ENCODE data around the gene OPRM1. TPM values are rescaled to one million over a fixed set of nuclear protein-coding genes. Genes with fewer than 3 reads are reported as not detected.

OPRM1 gene
- total RNA-seq, 1 experiment from 2014 or later: not detected

DNA sequence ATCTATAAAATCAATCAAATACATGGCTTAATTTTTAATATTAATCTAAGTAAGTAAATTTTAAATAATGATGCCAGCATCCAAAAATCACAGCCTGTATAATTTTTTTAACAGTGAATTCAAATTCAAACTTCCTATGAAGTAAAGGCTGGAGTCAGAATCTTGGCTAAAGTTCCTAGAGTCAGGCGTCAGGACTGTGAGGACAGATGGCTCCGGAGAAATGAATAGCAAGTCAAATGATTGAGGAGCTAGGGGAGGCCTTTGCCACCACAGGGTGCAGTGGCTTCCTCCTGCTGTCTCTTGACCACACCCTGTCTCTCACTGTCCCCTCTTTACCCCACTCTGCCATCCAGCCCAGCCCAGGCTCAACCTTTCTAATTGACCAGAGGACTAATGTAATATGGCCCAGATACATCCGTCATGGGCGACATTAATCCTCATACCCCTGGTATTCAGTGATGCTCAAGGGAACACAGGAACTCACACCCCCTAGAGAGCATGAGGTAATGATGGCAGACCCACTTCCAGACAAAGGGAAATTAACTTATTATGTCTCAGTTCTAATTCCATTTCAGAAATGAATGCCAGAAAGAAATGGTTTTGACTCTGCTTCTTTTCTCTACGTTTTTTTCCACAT lies 53.4 kb downstream of the OPRM1 start:
- no peaks in the 10 kb centered on the region for H3K27me3 ChIP-seq (ENCODE audit: insufficient read depth, low read length)
- H3K79me2 ChIP-seq (ENCODE audit: insufficient read depth, low read length): no peaks in the 10 kb centered on the region
- no peak overlapping the region for H3K14ac ChIP-seq (ENCODE audit: insufficient read depth, low read length)
- H3T11ph ChIP-seq (ENCODE audit: low read length): no peak overlapping the region
- TF ChIP-seq, protein P1, sequence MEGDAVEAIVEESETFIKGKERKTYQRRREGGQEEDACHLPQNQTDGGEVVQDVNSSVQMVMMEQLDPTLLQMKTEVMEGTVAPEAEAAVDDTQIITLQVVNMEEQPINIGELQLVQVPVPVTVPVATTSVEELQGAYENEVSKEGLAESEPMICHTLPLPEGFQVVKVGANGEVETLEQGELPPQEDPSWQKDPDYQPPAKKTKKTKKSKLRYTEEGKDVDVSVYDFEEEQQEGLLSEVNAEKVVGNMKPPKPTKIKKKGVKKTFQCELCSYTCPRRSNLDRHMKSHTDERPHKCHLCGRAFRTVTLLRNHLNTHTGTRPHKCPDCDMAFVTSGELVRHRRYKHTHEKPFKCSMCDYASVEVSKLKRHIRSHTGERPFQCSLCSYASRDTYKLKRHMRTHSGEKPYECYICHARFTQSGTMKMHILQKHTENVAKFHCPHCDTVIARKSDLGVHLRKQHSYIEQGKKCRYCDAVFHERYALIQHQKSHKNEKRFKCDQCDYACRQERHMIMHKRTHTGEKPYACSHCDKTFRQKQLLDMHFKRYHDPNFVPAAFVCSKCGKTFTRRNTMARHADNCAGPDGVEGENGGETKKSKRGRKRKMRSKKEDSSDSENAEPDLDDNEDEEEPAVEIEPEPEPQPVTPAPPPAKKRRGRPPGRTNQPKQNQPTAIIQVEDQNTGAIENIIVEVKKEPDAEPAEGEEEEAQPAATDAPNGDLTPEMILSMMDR (conservative IDR thresholded peaks at IDR 0.05): no peak
- WGBS (ENCODE audit: extremely low coverage, insufficient read length, low lambda C conversion rate): no CpG with 5 or more reads among the region's 5 CpGs
- H2AFZ ChIP-seq (ENCODE audit: low read length): no peak overlapping the region
- no peak overlapping the region for H3K9ac ChIP-seq (ENCODE audit: extremely low read depth, insufficient read length, low read length)
- H3K27ac ChIP-seq (ENCODE audit: insufficient read length, low read depth, low read length): no peak overlapping the region
- H3K4ac ChIP-seq (ENCODE audit: low read depth, low read length): no peak overlapping the region
- H3K4me1 ChIP-seq (ENCODE audit: insufficient read depth, low read length): no peaks in the 10 kb centered on the region
- H3K23me2 ChIP-seq (ENCODE audit: insufficient read length, low read depth, low read length, poor library complexity, severe bottlenecking): no peaks in the 10 kb centered on the region
- H2BK12ac ChIP-seq (ENCODE audit: insufficient read length, low read depth, low read length): no peak overlapping the region
- Mint-ChIP-seq H3K27me3 (ENCODE audit: low read depth) (no peaks in the 10 kb centered on the region), H3K4me1 (no peaks in the 10 kb centered on the region), H3K36me3 (ENCODE audit: insufficient read depth in 1 of 3, low read depth in 3 of 3) (no peaks in the 10 kb centered on the region), H3K4me3 (no peak overlapping the region), H3K27ac (no peak overlapping the region), H3K9me3 (no peaks in the 10 kb centered on the region)
- no peaks in the 10 kb centered on the region for H3K79me1 ChIP-seq (ENCODE audit: insufficient read depth, low read depth, low read length, poor library complexity, severe bottlenecking)
- no peak overlapping the region for H2BK120ac ChIP-seq (ENCODE audit: low read depth, low read length, poor library complexity, severe bottlenecking)
- H4K8ac ChIP-seq (replicated peaks; ENCODE audit: insufficient read length, low read depth, low read length): no peak overlapping the region
- H3K56ac ChIP-seq (ENCODE audit: insufficient read length, low read depth, low read length): no peak overlapping the region
- no peak overlapping the region for H2BK20ac ChIP-seq (ENCODE audit: low read depth, low read length, poor library complexity, severe bottlenecking)
- no peak overlapping the region for H3K23ac ChIP-seq (ENCODE audit: insufficient read length, low read depth, low read length)
- no peaks in the 10 kb centered on the region for H4K20me1 ChIP-seq (ENCODE audit: control insufficient read depth, insufficient read depth, insufficient read length)
- no peak for DNase-seq
- H4K91ac ChIP-seq (ENCODE audit: insufficient read length, low read depth, low read length): no peak overlapping the region
- no peak overlapping the region for H3K4me2 ChIP-seq (ENCODE audit: insufficient read depth, insufficient read length, low read length)
- H4K5ac ChIP-seq (ENCODE audit: insufficient read length, low read depth, low read length): no peak overlapping the region
- H2BK5ac ChIP-seq (ENCODE audit: insufficient read length, low read length): no peak overlapping the region
- H2AK5ac ChIP-seq (ENCODE audit: insufficient read length, low read length): no peak overlapping the region
- H3K18ac ChIP-seq (ENCODE audit: insufficient read length, low read depth, low read length): no peak overlapping the region
- no peaks in the 10 kb centered on the region for H3K9me3 ChIP-seq (ENCODE audit: control insufficient read depth, low read depth, low read length)
- no peak overlapping the region for H2BK15ac ChIP-seq (ENCODE audit: low read depth, low read length)

Data from H9 (cell line).